NCI-H748 treated with DMSO at 0.1 percent for 48 hours (cell line): ENCODE results near the gene CBLN1.

Experiments used
- DNase-seq: peaks from one replicate; lab custom pipeline; 2025; lab: John Stamatoyannopoulos, UW

CBLN1 gene

GRCh38 chr16:49281480-49281842 lies at the start of gene CBLN1:
TSS of gene CBLN1 (minus strand) at chr16:49281838. CDS start at chr16:49281465, 373 bp downstream.
- no peak for DNase-seq

- DNase-seq: no peak
Observed at GRCh38 chr16:49330562-49331201, 49.0 kb upstream of the CBLN1 start.

- DNase-seq: no peak
Observed at GRCh38 chr16:49328325-49328724, 46.7 kb upstream of the CBLN1 start.

DNA sequence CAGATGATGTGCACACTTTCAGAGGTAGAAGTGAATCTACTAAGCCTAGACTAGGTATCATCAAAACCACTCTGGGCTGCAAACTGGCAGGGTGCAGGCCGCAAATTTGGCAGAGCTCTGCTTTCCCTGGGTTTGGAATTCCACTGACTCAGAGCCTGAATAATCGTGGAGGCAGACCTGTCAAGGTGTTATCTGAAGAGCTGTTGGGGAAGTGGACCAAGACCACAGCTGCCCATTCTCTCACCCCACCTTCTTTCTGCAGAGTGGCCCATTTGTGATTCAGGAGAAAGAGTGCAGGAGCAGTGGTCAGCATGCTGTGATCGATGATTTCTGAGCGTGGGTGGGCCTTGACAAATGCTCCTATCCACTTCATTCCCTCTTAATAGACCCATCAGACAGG lies 45.8 kb upstream of the CBLN1 start:
- DNase-seq: no peak

GRCh38 chr16:49324703-49325102 lies 43.1 kb upstream of the CBLN1 start:
- DNase-seq: no peak

GRCh38 chr16:49315602-49316001 lies 34.0 kb upstream of the CBLN1 start:
- DNase-seq: no peak

GRCh38 chr16:49312389-49312985 lies 30.8 kb upstream of the CBLN1 start:
- DNase-seq: no peak

GRCh38 chr16:49311823-49312222 lies 30.2 kb upstream of the CBLN1 start:
- DNase-seq: no peak

- DNase-seq: no peak
Observed at GRCh38 chr16:49307176-49307575, 25.5 kb upstream of the CBLN1 start.

GRCh38 chr16:49305406-49305805 lies 23.8 kb upstream of the CBLN1 start:
- DNase-seq: no peak

- DNase-seq: no peak
Observed at GRCh38 chr16:49292413-49292812, 10.8 kb upstream of the CBLN1 start.

DNA sequence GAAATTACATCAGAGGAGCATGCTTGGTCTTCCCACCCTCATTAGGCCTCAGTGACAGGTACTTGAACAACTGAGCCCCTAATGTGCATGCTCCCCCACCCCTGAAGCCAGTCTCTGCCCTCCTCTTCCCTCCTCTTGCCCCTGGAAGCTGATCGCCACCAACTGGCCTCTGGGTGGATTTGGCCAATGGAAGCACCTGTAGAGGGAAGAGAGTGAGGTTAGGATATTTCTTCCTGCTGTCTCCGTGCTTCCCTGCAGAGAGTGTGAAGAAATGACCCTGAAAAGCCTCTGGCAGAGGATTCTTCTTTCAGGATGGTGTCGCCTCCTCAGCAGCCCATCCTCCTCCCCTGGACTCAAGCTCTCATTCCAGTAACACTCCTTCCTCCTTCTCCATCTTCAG lies 5.9 kb upstream of the CBLN1 start:
- no peak for DNase-seq

GRCh38 chr16:49284962-49285361 lies 3.3 kb upstream of the CBLN1 start:
- no peak for DNase-seq

- no peak for DNase-seq
Observed at GRCh38 chr16:49283376-49284049, 1.9 kb upstream of the CBLN1 start.

DNA sequence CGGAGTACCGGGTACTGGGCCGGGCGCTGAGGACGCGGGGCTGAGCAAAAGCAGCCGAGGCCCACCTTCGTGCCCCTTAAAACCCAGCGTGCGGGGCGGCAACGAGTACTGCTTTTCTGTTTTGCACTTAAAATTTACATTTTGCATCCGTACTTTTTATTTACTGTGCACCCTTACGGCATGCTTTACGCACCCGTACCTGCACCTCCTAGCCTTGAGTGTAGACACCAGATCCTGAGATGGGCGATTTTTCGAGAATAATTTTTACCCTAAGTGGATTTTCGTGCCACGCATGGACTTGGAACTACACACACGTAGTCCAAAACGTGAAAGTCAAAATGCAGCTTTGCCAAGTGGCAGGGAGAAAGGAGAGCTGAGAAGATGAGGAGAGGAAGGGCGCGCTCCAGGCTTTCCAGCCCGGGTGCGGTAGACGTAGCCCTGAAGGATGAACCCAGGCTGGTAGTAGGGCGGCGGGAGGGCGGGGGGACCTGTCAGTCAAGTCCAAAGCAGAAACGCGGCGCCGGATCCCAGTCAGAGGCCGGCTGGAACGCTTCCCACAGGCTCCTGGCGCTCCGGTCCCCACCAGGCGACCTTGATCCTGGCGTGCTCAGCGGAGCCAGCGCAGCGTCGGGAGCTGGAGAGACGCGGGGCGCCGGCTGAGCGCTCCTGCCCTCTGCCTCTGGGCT lies 1.2 kb upstream of the CBLN1 start:
- peak; percentile 5 for DNase-seq

- peak; percentile 90 for DNase-seq
Observed at GRCh38 chr16:49281843-49282642, 405 bp upstream of the CBLN1 start.

DNA sequence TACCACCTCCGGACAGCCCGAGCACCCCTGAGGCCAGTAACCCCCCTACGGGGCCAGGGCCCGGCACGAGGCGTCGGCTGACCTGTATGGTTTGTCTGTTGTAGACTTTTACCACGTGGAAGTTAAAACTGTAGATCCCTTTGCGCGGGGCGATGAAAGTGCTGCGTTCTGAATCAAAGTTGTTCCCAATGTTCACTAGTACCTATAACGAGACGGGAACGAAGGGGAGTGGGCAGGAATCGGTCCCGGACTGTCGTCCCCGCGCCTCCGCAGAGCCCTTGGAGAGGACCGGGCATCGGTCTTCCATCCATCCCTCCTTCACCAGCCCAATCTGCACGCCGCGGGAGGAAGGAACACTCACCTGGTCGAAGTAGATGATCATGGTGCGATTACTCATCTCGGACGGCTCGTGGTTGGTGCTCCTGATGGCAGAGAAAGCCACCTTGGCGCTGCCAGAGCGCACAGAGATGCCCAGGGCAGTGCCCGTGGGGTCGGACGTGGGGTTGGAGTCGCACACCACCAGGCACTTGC lies 732 bp downstream of the CBLN1 start:
- no peak for DNase-seq

DNA sequence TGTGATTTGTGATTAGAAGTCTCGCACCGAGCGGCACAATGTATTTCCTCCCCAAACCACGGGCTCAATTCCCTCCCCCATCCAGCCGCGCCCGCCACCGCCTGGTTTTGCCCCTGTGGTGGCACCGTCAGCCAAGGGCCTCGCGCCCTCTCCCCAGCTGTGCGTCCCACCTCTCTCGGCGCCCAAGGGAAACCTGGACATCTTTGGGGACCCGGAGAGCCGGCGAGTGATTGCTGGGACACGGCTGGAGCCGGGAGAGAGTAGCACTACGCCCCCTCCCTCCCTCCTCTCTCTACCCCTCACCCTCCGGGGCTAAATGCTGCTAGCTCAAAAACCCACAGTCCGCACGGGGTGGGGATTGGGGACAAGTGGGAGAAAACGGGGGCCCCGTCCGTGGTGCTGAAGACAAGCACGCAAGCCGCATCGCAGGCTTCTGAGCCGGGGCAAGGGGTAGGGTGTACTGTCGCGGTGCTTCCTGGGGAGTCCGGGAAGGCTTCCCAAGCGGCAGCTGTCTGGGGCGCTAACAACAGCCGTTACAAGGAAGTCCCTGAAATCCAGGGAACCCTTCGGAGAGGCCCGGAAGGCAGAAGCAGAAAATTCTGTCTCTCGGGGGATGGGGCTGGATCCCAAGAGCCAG lies 1.4 kb downstream of the CBLN1 start:
- no peak for DNase-seq

DNA sequence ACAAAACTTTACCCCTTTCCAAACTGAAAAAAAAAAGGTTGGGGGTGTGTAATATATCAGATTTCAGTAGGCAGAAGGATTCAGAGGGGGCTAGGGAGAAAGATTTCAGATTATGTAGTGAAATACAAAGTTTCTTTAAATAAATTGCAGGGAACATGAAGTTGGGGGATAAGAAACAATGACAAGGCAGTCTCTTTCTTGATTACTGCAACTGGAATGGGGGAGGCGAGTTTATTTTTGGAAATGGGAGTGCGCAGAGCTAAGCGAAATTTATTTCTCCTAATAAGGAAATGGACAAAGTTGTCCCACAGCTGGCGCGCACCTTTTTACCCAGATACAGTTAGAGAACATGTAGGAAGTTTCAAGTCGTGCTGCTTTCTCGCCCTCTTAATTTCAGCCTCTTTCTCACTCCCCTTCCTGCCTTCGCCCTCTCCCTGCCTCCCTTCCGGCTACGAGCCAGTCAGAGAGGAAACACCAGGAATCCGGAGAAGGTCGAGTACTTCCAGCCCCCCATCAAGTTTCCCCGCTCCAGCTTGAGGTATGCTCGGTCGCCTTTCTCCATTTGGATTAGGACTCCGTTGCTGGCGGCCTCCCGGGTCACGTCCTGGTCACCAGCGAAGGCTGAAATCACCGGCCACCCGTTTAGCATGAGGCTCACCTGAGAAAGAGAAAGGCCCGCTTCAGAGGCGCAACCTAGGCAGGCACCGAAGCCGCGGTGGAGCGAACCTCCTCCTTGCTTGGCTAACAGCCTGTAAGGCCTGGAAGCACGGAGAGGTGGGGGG lies 2.5 kb downstream of the CBLN1 start:
- DNase-seq: no peak

DNA sequence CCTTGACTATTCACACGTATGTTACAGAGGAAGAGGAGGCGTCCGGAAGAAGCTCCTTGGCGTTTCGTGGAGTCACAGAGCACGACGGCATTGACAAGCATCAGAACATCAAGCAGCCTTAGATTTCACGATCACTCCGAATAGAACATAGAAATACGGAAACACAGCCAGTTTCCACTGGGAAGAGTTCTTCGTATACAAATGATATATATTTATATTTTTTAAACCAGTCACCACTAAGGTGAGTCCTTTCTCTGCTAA lies 3.1 kb downstream of the CBLN1 start:
- DNase-seq: no peak
